ENCODE measurements around the gene MAMDC4.
"Not testable (repeated sequence)": the region's sequence is repeated elsewhere in the genome, so short reads cannot be mapped to it uniquely, and the experiment has no call there.

MAMDC4 gene

GRCh38 chr9:136843801-136844740 lies 8.1 kb upstream of the MAMDC4 start:
- H3K36me3 ChIP-seq (ENCODE audit: control insufficient read depth in 2 of 2, insufficient read depth in 1 of 2, low read length in 2 of 2): peaks cover 0 to 18% of the 10 kb centered on the region in 2 experiments; a peak in 1 of 3 replicates
- POLR2A ChIA-PET: interaction anchor here (0.6 to 3.7 kb wide), 2 partner anchors 44 to 58 kb away, joined by 3 to 17 read pairs; no protein-coding TSS in a partner anchor
- not testable (repeated sequence) for H3K4me1 ChIP-seq (ENCODE audit: control insufficient read depth, insufficient read depth, low read length); H3K27ac ChIP-seq (ENCODE audit: extremely low read depth, low read depth, low read length); H3K4me3 ChIP-seq (ENCODE audit: low read depth, low read length); H3K9me3 ChIP-seq (ENCODE audit: control insufficient read depth, insufficient read depth, low read depth, low read length)
- CTCF ChIA-PET: interaction anchor here (0.6 to 3.6 kb wide), 16 partner anchors 12 to 206 kb away, joined by 3 to 27 read pairs (median 4); no protein-coding TSS in a partner anchor
- peak; percentile 47; the same call in 1 of the 2 replicates for TF ChIP-seq KLF10 (tag by site-specific recombination; IDR thresholded peaks at IDR 0.05)
- peak; percentile 84 for TF ChIP-seq KLF9 (tag by site-specific recombination; IDR thresholded peaks at IDR 0.05; ENCODE audit: low read depth)
- 0 out of 2 replicates have a peak, but pooled peaks have one; percentile 49 for TF ChIP-seq CTCF (tag by site-specific recombination; IDR thresholded peaks at IDR 0.05)
- TF ChIP-seq KLF1 (tag by site-specific recombination; IDR thresholded peaks at IDR 0.05): 0 out of 2 replicates have a peak, but pooled peaks have one; percentile 36

GRCh38 chr9:136844761-136845464 lies 7.2 kb upstream of the MAMDC4 start:
- H3K4me1 ChIP-seq (ENCODE audit: control insufficient read depth, insufficient read depth, low read length): 0 out of 2 replicates have a peak, but pooled peaks cover 6% of the 10 kb centered on the region
- ChIA-PET CTCF (interaction anchor here (1.0 to 2.9 kb wide), 8 partner anchors 15 to 190 kb away, joined by 3 to 14 read pairs (median 4); no protein-coding TSS in a partner anchor), POLR2A (interaction anchor here (3.7 kb wide), 1 partner anchor 45 kb away, joined by 17 read pairs; no protein-coding TSS in a partner anchor)
- no peak overlapping the region for H3K27ac ChIP-seq (ENCODE audit: extremely low read depth, low read depth, low read length)
- H3K36me3 ChIP-seq (ENCODE audit: control insufficient read depth in 2 of 2, insufficient read depth in 1 of 2, low read length in 2 of 2): peaks cover 0 to 11% of the 10 kb centered on the region in 2 experiments; a peak in 1 of 3 replicates
- H3K4me3 ChIP-seq (ENCODE audit: low read depth, low read length): no peak overlapping the region
- H3K9me3 ChIP-seq (ENCODE audit: control insufficient read depth, insufficient read depth, low read depth, low read length): no peaks in the 10 kb centered on the region
- no peak for TF ChIP-seq ZXDB (tag by site-specific recombination; IDR thresholded peaks at IDR 0.05)
- no peak for TF ChIP-seq REST (tag by site-specific recombination; IDR thresholded peaks at IDR 0.05)
- TF ChIP-seq ZNF391 (tag by site-specific recombination; IDR thresholded peaks at IDR 0.05; ENCODE audit: borderline replicate concordance, low read depth): no peak
- no peak for TF ChIP-seq ZNF146 (tag by site-specific recombination; IDR thresholded peaks at IDR 0.05)
- no peak for TF ChIP-seq PRDM6 (tag by site-specific recombination; IDR thresholded peaks at IDR 0.05)
- TF ChIP-seq ZNF549 (tag by site-specific recombination; IDR thresholded peaks at IDR 0.05): no peak
- no peak for TF ChIP-seq ZNF513 (tag by site-specific recombination; IDR thresholded peaks at IDR 0.05)
- no peak for TF ChIP-seq ZNF704 (tag by site-specific recombination; IDR thresholded peaks at IDR 0.05)
